Kidney epithelial cell (primary cell): ENCODE data around the gene CAPZA3. TPM values are rescaled to one million over a fixed set of nuclear protein-coding genes. Genes with fewer than 3 reads are reported as not detected.
"Not testable (repeated sequence)": the region's sequence is repeated elsewhere in the genome, so short reads cannot be mapped to it uniquely, and the experiment has no call there.

ENCODE experiments used
- DNase-seq: peaks from one replicate; pipeline ENCODE4 v3.0.0-alpha.2; 2010; ENCODE audit warnings: low read depth
- H3K27me3 ChIP-seq: 2 replicates; pipeline ENCODE4 v1.6.0; 2011; ENCODE audit warnings: low read length; ENCODE audit not compliant: control insufficient read depth, insufficient read depth
- H3K36me3 ChIP-seq: 2 replicates; pipeline ENCODE4 v1.5.1; 2011; ENCODE audit warnings: low read length; ENCODE audit not compliant: control insufficient read depth, insufficient read depth
- H3K4me3 ChIP-seq: 2 replicates; pipeline ENCODE4 v1.5.1; 2011; ENCODE audit warnings: low read depth, mild to moderate bottlenecking, control low read depth, low read length
- total RNA-seq: library from RNA; depleted of rRNA; stranded (reverse); fragments of >200 nt; gene quantifications from 2 replicates; pipeline ENCODE4 v1.2.3, GENCODE V29; 2015
- TF ChIP-seq, protein P1 (sequence below): IDR thresholded peaks from 2 replicates; pipeline ENCODE4 v1.5.1; 2011; ENCODE audit warnings: mild to moderate bottlenecking, moderate library complexity, low read length, control low read depth, inconsistent platforms; ENCODE audit not compliant: insufficient read depth, poor library complexity, severe bottlenecking

The CAPZA3 gene, protein sequence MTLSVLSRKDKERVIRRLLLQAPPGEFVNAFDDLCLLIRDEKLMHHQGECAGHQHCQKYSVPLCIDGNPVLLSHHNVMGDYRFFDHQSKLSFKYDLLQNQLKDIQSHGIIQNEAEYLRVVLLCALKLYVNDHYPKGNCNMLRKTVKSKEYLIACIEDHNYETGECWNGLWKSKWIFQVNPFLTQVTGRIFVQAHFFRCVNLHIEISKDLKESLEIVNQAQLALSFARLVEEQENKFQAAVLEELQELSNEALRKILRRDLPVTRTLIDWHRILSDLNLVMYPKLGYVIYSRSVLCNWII
- total RNA-seq, result not detected in 2 replicates

DNA sequence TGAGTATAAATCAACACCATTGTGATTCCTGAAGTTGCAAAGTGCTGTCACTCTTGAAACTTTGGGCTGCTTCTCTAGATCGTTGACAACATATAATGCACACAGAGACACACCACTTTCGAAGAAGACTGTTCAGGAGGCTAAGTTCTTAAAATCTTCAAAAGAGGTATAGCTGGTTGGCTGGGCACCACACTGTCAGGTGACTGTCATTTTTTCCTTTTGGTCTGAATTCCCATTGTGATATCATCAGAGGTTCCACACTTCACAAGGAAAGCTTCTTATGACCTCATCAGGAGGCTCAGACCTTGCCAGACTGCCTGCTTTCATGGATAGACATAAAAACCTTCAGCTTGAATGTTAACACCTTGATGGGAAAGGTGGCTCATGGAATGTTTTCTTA, at the start of gene CAPZA3, which contains the start of gene PLCZ1:
TSS of gene CAPZA3 (plus strand) at position 301 of the 400 bp plus-strand sequence. CDS start 150 bp downstream, outside the sequence.
TSS of gene PLCZ1 (minus strand) at position 194 of the 400 bp plus-strand sequence. CDS start 641 bp downstream, outside the sequence.
- Histone ChIP-seq H3K27me3 (no peaks in the 10 kb centered on the region), H3K36me3 (no peaks in the 10 kb centered on the region), H3K4me3 (no peak within 1 kb of the TSS)
- DNase-seq, result no peak
- TF ChIP-seq, protein P1, sequence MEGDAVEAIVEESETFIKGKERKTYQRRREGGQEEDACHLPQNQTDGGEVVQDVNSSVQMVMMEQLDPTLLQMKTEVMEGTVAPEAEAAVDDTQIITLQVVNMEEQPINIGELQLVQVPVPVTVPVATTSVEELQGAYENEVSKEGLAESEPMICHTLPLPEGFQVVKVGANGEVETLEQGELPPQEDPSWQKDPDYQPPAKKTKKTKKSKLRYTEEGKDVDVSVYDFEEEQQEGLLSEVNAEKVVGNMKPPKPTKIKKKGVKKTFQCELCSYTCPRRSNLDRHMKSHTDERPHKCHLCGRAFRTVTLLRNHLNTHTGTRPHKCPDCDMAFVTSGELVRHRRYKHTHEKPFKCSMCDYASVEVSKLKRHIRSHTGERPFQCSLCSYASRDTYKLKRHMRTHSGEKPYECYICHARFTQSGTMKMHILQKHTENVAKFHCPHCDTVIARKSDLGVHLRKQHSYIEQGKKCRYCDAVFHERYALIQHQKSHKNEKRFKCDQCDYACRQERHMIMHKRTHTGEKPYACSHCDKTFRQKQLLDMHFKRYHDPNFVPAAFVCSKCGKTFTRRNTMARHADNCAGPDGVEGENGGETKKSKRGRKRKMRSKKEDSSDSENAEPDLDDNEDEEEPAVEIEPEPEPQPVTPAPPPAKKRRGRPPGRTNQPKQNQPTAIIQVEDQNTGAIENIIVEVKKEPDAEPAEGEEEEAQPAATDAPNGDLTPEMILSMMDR, result no peak

DNA sequence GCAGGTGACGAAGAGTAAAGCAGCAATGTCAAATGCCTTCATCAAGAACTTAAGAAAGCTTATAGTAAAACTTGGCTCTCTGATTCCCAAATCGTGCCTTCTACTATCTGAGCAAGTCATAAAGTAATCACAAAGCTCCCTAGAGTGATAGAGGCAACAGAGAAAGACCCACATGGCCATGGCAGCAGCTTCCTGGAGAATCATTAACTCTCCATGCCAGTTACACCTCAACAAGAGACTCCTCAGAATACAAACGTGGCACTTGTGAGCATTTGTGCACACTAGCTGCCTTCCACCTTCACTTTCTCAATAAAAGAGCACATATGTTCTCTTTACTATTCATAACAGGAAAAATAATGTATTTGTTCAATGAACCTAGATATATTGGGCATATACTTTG, 48.1 kb upstream of the CAPZA3 start:
- TF ChIP-seq, protein P1, result no peak
- DNase-seq, result no peak
- Histone ChIP-seq H3K27me3 (no peaks in the 10 kb centered on the region), H3K4me3 (no peak overlapping the region), H3K36me3 (no peaks in the 10 kb centered on the region)

DNA sequence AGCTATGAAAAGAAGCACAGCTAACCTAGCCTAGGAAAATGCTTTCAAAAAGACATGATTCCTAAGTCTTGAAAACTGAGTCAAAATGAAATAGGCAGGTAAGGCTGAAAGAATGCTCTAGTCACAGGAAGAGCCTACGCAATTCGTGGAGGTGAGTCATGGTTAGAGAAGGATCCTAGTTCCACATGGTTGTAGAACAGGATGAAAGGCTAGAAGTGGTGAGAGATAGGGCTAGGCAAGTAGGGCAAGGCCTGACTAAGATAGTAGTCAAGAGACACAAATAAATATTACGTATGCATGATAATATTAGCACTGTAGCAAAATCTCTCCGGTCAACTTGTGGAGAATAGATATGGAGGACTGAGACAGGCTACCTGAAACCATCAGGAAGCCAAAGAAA, 47.3 kb upstream of the CAPZA3 start:
- peak; percentile 72 for DNase-seq
- TF ChIP-seq, protein P1, result no peak
- no peak overlapping the region for H3K4me3 ChIP-seq
- no peaks in the 10 kb centered on the region for H3K36me3 ChIP-seq
- H3K27me3 ChIP-seq, result no peaks in the 10 kb centered on the region

DNA sequence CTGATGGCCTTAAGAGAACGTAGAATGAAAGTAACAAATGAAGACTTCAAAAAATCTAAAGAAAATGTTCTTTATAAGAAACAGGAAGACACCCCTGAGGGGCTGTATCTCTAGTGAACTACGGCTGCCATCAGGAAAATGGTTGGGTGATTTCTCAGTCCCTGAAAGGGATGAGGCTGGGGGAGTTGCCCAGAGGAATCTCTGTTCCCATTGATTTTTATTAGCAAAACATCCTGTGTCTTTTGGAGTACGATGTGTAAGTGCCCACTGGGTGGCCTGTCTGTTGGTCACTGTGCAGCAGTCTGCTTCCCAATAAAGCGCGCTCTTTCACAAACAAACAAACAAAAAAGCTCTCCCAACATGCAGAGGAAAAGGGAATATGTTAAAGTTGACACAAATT, 43.9 kb upstream of the CAPZA3 start:
- H3K4me3 ChIP-seq, H3K36me3 ChIP-seq, H3K27me3 ChIP-seq, DNase-seq: not testable (repeated sequence)

DNA sequence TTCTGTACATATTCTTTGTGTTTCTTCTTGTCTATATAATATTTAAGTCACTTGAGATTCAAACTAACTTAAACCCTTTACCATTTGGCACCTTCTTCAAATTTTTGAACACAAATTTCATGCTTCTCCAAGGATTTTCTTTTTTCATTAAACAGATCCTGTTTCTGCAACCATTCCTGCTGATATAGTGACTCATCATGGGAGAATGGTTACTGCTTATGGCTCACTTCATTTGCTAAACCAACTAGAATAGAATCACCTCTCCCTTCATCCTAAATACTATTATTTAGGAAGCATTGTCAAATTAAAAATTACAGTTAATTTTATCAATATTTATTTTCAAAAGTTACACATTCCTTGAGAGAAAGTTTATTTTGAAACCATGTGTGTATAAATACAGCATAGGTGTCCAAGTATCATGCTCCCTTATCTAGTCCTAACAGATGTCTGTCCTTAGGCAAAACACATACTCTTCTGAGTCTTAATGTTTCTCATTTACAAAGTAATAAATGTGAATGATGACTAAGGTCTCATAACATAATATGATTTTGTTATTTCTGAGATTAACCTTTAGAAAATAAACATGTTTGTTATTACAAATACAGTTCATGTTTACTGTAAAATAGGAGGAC, 40.8 kb upstream of the CAPZA3 start:
- TF ChIP-seq, protein P1, result no peak
- Histone ChIP-seq H3K4me3 (no peak overlapping the region), H3K27me3 (no peaks in the 10 kb centered on the region), H3K36me3 (no peaks in the 10 kb centered on the region)
- DNase-seq, result no peak

DNA sequence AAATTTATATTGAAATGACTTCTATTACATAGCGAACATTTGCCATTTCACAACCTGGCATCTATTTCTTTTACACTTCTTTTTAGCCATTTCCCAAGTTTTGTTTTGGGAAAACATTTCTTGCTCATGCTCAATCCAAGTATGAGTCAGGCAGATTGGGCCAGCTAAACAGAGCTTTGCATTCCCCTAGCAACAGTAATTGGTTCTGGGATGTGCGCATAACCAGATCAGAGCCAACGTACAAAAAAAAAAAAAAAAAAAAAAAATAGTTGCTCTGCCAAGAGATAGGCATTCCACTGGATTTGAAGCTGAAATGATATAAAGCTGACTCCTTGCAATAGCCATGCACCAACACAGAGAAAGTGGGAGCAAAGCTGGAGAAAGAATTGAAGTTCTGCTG, 37.6 kb upstream of the CAPZA3 start:
- no peaks in the 10 kb centered on the region for H3K36me3 ChIP-seq
- DNase-seq, result no peak
- no peak overlapping the region for H3K4me3 ChIP-seq
- H3K27me3 ChIP-seq, result no peaks in the 10 kb centered on the region
- TF ChIP-seq, protein P1, result no peak
